Measurements from ENCODE around the gene KLHDC4. TPM values are rescaled to one million over a fixed set of nuclear protein-coding genes. Genes with fewer than 3 reads are reported as not detected.
A peak's percentile ranks its signal among the peaks of the same experiment; 100 is the strongest.

Gene KLHDC4
- total RNA-seq, 2 donors from 2014 or later = 21.8 to 79.4 TPM

GRCh38 chr16:87766485-87766797 lies 655 bp upstream of the KLHDC4 start:
- H3K27me3 ChIP-seq = no peaks in the 10 kb centered on the region
- H3K9me3 ChIP-seq = no peaks in the 10 kb centered on the region
- peak overlapping the region; percentile 70 for H3K27ac ChIP-seq
- peaks cover 6% of the 10 kb centered on the region for H3K4me1 ChIP-seq
- no peak for TF ChIP-seq CTCF (IDR thresholded peaks at IDR 0.05)
- no peak for DNase-seq
- H3K9ac ChIP-seq (ENCODE audit: low read depth in 2 of 2, low read length in 2 of 2) = peak overlapping the region; percentile 87 to 91
- no peaks in the 10 kb centered on the region for H3K36me3 ChIP-seq
- H3K4me3 ChIP-seq = peak overlapping the region; percentile 97
- intact Hi-C loops (cut with DNase I) = loop anchor here (10.0 kb wide), 1 partner anchor 808 kb away; the partner anchor contains the start of gene ZC3H18

DNA sequence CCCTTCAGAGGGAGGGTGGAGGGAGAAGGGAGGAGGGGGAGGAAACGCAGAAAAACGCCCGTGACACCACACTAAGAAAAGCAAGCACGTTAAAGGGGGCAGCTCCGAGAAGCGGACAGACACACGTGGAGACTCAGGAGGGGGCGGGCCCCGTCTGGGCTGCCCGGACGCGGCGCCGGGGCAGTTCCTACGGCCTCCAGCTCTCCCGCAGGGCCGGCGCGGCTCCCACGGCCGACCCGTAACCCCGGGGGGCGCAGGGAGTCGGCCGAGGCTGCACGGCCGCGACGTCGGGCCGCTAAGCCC lies 362 bp downstream of the KLHDC4 start:
- H3K9me3 ChIP-seq = no peaks in the 10 kb centered on the region
- H3K9ac ChIP-seq (ENCODE audit: low read depth in 2 of 2, low read length in 2 of 2) = peak overlapping the region; percentile 87 to 91
- no peak for DNase-seq
- no peak for TF ChIP-seq CTCF (IDR thresholded peaks at IDR 0.05)
- H3K27me3 ChIP-seq = no peaks in the 10 kb centered on the region
- intact Hi-C loops (cut with DNase I) = loop anchor here (10.0 kb wide), 1 partner anchor 809 kb away; the partner anchor contains the start of gene ZC3H18
- peak overlapping the region; percentile 70 for H3K27ac ChIP-seq
- peak overlapping the region; percentile 97 for H3K4me3 ChIP-seq
- H3K4me1 ChIP-seq = peaks cover 6% of the 10 kb centered on the region
- H3K36me3 ChIP-seq = no peaks in the 10 kb centered on the region

DNA sequence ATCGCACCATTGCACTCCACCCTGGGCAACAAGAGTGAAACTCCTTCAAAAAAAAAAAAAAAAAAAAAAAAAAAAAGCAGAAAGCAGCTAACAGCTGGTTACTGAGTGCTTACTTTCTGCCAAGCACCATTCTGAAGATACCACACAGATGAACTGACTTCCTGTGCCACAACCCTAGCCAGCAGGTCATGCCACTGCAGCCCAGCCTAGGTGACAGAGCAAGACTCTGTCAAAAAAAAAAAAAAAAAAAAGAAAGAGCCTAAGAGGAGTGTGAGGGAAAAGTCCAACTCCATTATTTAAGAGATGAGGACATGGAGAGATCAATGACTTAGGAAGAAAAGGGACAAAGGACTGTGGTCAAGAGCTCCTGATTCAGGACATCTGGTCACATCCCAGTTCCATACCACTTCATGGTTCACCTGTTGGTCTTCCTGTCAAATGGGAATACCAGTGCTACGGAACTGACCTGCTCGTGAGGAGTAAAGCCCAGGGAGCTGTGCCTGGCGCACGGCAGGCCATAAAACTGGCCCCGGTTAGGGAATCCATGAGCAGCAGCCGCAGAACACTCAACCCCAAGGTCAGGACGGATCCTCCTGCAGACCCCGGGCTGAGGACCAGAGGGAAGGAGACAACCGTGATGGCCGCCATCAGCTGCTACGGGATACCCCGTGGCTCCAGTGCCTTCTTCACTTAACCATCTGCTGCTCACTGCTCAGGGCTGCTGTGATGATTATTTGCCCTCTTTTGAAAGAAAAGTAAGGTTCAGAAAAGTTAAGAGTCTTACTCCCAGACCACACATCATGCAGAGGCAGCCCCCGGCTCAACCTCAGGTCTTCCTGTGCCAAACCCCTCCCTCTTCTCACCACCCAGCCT lies 950 bp downstream of the KLHDC4 start:
- H3K9me3 ChIP-seq = no peaks in the 10 kb centered on the region
- peak overlapping the region; percentile 70 for H3K27ac ChIP-seq
- peak overlapping the region; percentile 87 to 91 for H3K9ac ChIP-seq (ENCODE audit: low read depth in 2 of 2, low read length in 2 of 2)
- peak overlapping the region; percentile 97 for H3K4me3 ChIP-seq
- no peak for TF ChIP-seq CTCF (IDR thresholded peaks at IDR 0.05)
- H3K4me1 ChIP-seq = peaks cover 6% of the 10 kb centered on the region
- H3K27me3 ChIP-seq = no peaks in the 10 kb centered on the region
- H3K36me3 ChIP-seq = no peaks in the 10 kb centered on the region
- no peak for DNase-seq
- intact Hi-C loops (cut with DNase I) = loop anchor here (10.0 kb wide), 1 partner anchor 810 kb away; the partner anchor contains the start of gene ZC3H18

DNA sequence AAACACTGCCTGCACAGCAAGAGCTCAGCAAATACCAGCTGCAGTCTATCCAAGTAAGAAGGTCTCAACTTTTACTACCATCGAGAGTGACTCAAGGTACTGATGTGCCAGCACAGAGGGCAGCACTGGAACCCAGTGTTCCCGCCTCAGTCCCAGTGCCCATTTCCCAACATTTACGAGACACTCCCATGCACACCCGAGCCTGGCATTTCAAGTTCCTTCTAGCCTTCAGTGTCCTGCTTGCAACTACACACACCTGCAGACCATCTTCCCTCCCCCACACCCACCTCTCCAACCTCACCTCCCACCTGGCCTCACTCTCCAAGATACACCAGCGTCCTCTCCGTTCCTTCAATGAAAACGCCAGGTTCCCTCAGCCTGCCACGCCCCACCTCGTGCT lies 3.2 kb downstream of the KLHDC4 start:
- intact Hi-C loops (cut with DNase I) = loop anchor here (10.0 kb wide), 1 partner anchor 812 kb away; the partner anchor contains the start of gene ZC3H18
- no peak overlapping the region for H3K9ac ChIP-seq (ENCODE audit: low read depth in 2 of 2, low read length in 2 of 2)
- H3K36me3 ChIP-seq = no peaks in the 10 kb centered on the region
- no peak for TF ChIP-seq CTCF (IDR thresholded peaks at IDR 0.05)
- H3K27ac ChIP-seq = peak overlapping the region; percentile 17
- DNase-seq = peak; percentile 79
- H3K4me3 ChIP-seq = no peak overlapping the region
- H3K27me3 ChIP-seq = no peaks in the 10 kb centered on the region
- H3K4me1 ChIP-seq = peaks cover 6% of the 10 kb centered on the region
- no peaks in the 10 kb centered on the region for H3K9me3 ChIP-seq

GRCh38 chr16:87762071-87762571 lies 3.7 kb downstream of the KLHDC4 start:
- peaks cover 6% of the 10 kb centered on the region for H3K4me1 ChIP-seq
- no peak overlapping the region for H3K9ac ChIP-seq (ENCODE audit: low read depth in 2 of 2, low read length in 2 of 2)
- DNase-seq = no peak
- no peaks in the 10 kb centered on the region for H3K9me3 ChIP-seq
- H3K4me3 ChIP-seq = no peak overlapping the region
- intact Hi-C loops (cut with DNase I) = loop anchor here (10.0 kb wide), 1 partner anchor 813 kb away; the partner anchor contains the start of gene ZC3H18
- no peaks in the 10 kb centered on the region for H3K36me3 ChIP-seq
- no peaks in the 10 kb centered on the region for H3K27me3 ChIP-seq
- H3K27ac ChIP-seq = no peak overlapping the region
- TF ChIP-seq CTCF (IDR thresholded peaks at IDR 0.05) = no peak
